IPS DF 4.7 (cell line): ENCODE data around the gene ZCWPW1.
"Not testable (repeated sequence)": the region's sequence is repeated elsewhere in the genome, so short reads cannot be mapped to it uniquely, and the experiment has no call there.

Source experiments
- DNase-seq: peaks from one replicate; pipeline ENCODE4 v3.0.0-alpha.2; 2013; ENCODE audit warnings: low spot score; ENCODE audit errors: extremely low read depth

ZCWPW1 gene

GRCh38 chr7:100357131-100357561, 71.4 kb downstream of the ZCWPW1 start:
- DNase-seq, result no peak

DNA sequence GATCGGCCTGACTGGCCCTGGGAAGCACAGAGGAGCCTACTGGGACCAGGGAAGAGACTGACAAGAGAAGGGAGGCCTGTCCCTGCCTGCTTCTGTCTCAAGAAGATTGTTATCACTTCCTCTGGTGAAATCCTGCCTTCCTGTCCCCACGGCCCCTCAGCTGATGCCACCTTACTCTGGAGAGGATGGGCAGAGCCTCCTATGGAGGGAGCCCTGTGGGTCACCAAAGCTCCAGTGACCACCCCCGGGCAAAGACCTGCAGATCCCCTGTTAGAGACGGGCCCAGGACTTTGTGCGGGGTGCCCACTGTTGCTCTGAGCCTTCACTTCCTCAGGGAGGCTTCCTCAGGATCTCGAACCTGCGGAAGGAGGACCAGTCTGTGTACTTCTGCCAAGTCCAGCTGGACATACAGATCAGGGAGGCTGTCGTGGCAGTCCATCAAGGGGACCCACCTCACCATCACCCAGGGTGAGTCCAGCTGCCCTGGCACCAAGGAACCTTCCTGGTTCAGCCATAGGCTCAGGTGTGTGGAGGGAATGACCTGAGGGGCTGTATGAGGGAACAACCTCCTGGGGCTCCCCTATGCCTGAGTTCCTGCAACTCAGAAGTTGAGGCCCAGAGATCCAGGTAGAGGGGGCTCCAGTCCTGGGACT, 72.0 kb downstream of the ZCWPW1 start:
- no peak for DNase-seq

DNA sequence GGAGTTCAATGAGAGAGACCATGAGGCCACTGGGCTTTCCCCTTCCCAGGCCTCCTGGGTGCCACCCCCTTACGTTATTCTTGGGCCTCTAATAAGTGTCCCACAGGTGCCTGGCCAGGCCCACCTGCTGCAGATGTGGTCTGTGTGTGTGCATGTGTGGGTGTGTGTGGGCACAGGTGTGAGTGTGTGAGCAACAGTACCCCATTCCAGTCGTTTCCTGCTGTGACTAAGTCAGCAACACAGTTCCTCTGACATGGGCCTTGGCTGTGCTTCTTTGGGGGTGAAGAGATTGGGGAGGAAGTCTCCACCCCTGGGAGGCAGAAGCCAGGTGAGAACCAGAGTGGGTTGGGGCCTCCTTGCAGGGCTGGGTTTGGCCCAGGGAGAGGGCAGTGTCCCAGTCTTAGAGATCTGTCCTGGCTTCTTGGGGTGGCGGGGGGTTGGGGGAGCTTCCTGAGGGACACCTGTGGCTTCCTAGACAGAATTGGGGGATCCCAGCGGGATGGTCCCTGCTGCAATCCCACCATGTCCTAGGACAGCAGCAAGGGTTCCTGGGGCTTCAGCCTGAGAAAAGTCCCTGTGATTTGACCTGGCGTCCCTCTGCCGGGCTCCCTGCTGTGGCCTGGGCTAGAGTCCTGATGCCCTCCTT, 74.7 kb downstream of the ZCWPW1 start:
- DNase-seq, result no peak

- DNase-seq, result no peak
Observed at GRCh38 chr7:100352984-100353684, 75.4 kb downstream of the ZCWPW1 start.

GRCh38 chr7:100352230-100352781, 76.2 kb downstream of the ZCWPW1 start:
- not testable (repeated sequence) for DNase-seq

GRCh38 chr7:100351657-100352058, 76.8 kb downstream of the ZCWPW1 start:
- no peak for DNase-seq
